HG02870 (cell line): ENCODE measurements around the gene PPM1K.

Experiments
- ATAC-seq: cut with Tn5 transposase; IDR thresholded peaks from one replicate; pipeline ENCODE4 v1.9.1; 2021; ENCODE audit warnings: mild to moderate bottlenecking, moderate library complexity; ENCODE audit not compliant: unreplicated experiment

The PPM1K gene

DNA sequence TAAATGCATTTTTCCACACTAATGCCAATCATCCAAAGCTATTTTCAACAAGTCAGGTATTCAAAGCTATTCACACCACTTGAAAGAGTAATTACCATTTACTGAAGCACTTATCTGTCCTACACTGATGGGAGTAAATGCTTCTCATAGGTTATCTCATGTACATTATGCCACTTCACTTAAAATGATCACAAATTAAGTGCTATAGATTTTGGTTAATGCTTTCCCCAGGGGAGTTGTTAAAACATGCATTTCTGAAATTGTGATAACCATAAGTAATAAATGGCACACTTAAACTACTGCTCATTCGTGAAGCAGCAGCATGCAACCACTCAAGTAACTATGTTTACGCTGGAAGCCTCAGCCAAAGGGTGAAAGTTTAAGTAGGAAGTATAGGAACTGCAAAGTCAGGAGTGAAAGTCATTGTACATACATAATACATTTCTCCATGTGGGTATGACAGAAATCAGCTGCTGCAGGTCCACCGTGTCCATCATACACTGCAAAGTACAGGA lies 6.6 kb downstream of the PPM1K start:
- ATAC-seq: no peak

DNA sequence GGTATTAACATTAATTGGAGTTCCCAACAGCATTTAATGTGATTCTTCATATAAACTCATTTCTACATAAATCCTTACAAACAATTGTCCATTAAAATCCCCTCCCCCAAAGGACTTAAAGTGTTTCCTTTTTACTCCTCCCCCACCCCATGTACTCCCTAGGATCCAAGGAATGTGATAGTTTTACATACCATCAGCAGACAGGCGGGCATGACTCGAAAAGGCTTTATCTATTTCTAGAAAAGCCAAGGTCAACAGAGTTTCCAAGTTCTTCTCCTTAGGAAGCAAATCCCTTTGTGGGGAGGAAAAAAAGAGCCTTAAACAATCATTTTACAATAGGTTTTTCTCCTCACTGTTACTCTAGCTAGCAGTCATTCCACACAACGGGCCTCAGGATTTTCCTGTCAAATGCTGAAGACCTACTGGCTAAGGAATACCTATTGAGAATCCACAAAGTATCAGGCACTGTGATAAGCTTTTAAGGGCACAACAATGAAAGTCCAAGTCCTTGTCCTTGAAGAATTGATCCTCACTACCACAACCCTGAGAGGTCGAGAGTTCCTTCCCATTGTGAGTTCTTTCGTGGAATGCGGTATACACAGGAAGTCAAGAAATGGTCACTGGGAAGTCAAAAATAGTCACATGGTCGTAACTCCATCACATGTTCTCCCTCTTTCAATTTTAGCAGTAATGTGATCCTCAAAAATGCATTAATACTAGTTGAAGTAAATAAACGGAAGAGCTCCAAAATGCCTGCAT lies 7.2 kb downstream of the PPM1K start:
- no peak for ATAC-seq

DNA sequence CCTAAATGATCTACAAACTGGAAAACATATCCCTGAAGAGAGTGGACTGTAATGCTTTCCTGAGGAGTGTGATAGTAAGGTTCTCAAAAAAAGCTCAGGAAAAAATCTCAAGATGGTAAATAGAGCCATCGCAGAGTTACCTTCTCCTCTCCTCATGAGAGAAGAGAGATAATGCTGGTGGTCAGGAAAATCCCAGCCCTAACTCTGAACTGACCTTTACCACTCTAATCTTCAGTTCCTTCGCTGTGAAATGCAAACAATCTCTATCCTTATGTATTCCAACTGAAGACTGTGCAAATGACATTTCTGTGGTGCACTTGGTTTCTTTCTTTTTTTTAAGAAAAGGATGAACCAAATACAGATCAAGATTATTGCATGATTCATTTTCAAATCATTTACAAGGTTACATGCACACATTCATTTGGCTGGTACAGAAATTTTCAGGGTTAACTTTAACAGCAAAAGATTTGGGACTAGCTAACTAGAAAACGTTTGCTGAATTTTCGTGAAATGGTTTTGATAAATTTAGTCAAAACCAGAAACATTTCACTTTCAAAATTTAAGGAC lies 8.3 kb downstream of the PPM1K start:
- ATAC-seq: no peak

DNA sequence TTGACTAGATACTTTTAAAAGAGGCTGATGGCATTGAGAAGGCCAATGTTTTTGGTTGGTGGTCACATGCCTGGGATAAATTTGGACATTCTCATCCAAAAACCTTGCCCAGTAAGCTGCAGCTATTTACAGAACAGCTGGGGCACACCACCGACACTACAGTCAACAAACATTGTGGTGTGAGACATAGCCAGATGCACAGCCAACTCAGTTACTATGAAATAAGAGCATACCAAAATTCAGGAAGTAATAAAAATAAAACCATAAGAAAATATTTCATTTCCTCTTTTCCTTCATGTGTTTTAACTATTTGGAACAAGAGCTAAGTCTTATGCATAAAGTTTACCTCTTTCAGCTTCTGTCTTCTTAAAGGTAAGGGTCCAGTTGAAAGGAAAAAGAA lies 8.8 kb downstream of the PPM1K start:
- ATAC-seq: peak; percentile 73

DNA sequence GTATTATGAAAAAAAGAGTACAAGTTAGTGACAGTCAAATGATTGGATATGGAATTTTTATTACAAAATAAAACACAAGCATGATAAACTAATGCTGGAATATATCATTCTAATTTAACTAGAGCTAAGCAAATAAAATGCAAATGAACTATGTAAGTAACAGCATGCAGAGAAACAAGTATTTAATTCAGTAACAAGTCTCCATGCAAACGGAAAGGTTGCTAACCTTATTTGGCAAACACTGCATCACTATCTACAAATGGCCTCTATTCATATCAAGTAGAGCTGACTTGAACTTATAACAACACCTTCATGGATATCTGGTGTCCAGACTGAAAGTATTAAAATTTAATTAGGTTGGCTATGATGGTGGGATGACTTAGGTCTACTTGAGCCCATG lies 15.4 kb downstream of the PPM1K start:
- ATAC-seq: no peak

DNA sequence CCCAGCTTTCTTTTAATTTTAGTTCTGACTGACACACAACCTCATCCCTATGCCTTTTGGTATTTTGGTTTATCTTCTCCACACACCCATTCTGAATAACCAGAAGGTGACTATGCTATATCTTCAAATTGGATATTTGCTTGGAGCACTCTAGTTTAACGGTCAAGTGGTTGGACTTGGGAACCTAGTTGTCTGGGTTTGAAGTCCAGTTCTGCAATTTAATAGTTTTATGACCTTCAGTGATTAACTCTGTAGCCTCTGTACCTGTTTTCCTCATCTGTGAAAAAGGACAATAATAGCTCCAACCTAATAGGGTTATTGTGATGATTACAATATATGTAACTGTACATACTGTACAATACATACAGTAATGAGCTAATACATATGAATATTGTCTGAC lies 20.0 kb downstream of the PPM1K start:
- no peak for ATAC-seq

DNA sequence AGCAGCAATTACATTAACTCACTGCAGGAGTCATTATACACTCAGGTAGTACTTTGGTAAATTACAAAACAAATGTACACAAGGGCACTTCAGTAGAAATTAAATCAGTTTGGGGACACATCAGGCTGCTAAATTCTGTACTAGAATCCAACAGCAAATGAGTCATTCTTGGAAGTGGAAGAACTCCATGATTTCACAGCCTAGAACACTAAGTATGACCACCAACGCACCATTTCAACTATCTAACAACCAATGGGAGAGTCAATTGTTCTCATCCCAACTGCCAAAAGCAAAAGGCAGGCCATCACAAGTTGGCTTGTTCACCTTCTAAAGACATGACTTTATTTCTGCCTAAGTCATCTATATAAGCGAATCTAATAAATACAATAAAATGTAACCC lies 26.6 kb downstream of the PPM1K start:
- no peak for ATAC-seq

DNA sequence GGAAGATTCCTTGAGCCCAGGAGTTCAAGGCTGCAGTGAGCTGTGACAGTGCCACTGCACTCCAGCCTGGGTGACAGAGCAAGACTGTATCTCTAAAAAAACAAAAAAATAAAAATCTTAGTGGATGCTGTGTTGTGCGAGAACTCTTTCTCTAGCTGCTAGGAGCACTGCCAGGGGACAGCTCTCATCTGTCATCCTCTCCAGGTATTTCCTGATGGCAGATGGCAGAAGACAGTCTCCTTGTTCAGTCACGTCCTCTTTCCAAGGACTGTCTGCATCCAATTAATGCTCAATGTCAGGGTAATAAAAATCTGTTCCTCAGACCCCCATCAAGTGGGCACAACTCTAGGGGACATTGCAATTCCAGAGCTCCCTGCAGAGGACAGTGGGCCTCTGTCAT lies 29.2 kb downstream of the PPM1K start:
- no peak for ATAC-seq

DNA sequence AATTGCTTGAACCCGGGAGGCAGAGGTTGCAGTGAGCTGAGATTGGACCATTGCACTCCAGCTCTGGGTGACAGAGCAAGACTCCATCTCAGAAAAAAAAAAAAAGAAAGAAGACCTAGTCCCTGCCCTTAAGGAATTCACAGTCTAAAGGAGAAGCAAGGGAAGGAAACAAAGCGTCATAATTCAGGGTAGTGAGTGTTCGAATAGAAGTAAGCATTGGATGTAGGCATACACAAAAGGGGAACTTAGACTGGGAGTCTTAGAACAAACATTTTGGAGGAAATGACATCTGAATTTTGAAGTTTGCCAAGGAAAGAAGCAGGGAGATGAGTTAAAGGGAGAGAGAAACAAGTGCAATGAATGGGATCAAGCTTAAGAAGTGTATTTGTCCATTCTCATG lies 32.4 kb downstream of the PPM1K start:
- no peak for ATAC-seq

DNA sequence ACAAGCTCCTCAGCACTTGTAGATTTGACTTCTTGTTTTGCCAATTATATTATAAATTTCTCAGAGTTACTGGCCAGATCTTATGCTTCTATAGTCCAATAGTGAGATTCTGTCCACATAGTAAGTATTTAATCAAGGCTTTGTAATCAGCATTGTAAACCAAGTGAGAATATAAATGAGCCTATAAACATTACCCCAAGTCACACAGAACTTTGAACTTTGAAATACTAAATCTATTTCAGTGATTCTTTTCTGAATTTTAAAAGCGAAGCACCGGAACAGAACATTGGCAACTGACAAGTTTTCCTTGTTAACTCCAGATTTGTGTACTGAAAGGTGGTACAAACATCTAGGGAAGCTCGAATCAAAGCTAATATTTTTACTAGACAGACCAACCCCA lies 37.2 kb downstream of the PPM1K start:
- no peak for ATAC-seq

DNA sequence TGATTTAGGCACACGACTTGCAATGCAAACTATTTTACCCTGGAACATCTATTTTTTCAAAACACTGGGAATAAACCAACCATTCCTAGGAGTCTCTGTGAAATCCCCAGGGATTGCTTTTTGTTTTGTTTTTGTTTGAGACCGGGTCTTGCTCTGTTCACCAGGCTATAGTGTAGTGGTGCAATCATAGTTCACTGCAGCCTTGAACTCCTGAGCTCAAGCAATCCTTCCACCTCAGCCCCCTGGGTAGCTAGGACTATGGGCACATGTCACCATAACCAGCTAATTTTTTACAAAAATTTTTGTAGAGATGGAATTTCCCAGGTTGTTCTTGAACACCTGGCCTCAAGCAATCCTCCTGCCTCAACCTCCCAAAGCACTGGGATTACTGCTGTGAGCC lies 37.8 kb downstream of the PPM1K start:
- ATAC-seq: no peak

DNA sequence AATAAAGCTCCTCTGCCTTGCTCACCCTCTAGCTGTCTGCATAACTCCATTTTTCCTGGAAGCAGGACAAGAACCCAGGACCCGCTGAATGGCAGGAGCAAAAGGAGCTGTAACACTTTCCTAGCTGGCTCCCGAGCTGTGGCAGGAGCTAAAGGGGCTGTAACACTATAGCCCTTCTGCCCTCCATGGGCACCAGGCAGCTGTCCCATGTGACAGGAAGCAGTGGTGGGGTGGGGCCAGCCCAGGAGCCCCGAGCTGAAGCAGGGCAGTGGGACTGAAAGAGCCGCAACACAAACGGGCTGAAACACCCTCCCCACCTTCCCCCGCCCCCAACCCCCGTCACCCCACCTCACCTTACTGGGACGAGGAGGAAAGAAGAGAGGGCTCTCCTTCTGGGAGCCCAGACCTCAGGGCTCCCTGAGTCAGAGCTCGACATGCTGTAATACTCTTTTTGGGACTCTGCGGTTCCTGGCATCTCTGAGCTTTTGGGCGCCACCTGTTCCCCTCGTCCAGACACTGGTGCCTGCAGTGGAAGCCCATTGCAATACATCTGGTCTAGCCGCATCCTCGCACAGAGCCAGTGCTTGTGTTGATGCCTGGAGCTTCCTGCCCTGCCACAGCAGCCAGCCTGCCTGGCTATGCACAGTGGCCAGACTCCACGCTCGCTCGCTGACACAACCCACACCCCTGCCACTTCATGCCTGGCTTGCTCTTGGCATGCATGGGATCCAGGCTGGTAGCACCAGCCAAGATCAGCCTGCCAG lies 39.4 kb downstream of the PPM1K start:
- no peak for ATAC-seq

DNA sequence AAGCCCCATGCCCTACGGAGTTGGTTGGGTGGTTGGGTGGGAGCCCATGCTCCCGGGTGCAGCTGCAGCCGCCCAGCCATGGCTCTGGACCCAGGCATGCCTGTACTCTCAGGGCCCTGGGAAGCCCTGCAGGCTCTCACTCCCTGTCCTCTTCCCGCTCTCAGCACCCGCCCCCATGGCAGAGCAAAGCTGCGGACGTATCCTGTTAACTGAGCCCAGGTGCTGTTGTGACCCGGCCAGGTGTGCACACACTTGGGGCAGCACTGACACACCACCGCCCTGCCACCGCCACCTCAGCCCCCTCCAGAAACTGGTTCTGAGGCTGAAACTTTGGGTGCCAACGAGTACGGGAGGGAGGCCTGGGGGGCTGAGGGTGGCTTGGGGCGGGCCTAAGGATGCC lies 40.3 kb downstream of the PPM1K start:
- no peak for ATAC-seq

DNA sequence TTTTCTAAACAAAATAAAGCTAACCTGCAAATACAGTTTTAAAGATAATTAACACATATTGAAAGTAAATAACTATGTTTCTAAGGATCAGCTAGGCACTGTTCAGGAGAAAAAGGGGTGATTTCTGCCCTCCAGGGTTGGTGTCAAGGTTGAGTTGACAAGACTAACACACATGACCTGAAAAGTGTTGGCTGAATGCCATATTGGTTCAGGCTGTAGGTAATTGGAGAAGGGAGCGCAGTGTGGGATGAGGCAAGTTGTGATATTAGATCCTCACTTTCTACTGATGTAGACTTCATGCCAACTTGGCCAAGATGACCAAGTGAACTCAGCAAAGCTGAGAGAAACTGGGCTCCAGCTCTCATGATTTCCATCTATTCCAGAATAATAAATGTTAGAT lies 42.2 kb downstream of the PPM1K start:
- no peak for ATAC-seq

DNA sequence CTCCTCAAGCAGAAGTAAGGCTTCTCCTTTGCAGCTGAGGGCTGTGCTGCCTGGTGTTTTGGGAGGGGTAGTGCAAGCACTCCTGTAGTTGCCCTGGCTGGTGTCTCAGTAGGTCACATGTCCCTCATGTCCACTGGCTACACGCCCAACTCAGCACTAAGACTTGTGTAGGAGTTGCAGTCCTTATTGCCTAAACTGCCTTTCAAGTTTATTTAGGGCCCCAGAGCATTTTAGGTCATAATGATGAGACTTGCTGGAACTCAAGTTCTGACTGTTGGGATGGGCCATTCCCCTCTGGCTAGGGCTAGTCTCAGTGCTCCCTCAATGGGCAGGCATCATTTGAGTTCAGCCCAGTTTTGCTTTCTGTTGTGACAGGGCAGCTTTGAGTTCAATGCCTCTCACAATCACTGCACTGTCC lies 44.1 kb downstream of the PPM1K start:
- no peak for ATAC-seq

DNA sequence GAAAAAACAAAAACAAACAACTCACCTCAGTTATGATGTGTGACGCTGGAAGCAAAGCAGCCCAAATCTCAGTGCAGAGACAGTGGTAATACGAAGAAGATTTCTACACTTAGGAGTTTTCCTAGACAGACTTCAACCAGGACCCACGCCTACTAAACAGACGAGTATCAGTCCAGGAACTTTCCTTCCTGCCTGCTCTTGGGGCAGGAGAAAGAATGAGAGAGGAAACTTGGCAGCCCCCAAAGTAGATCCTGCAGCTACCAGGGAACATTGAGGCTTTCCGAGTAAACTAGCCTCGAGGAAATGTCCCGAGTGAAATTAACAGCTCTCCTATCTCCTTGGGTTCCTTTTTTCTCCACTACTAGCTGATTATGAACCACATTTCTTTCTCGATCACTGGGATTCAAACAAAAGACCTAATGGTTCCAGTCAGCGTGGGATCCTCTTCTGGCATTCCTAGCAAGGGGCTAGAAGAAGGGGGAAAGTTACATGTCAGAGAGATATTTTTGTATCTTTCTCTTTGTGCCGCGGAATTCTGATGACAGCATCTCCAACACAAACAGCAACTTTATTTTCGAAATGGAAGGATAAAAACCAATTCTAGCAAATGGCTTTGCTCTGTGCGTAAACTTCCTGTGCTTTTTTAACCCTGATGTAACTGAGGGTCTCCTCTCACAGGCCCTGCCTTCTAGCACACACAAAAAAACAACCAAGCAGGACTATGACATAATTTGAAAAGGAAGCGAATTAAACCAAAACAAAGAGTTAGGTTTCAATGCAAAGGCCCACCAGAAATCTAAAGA lies 53.2 kb downstream of the PPM1K start:
- no peak for ATAC-seq

DNA sequence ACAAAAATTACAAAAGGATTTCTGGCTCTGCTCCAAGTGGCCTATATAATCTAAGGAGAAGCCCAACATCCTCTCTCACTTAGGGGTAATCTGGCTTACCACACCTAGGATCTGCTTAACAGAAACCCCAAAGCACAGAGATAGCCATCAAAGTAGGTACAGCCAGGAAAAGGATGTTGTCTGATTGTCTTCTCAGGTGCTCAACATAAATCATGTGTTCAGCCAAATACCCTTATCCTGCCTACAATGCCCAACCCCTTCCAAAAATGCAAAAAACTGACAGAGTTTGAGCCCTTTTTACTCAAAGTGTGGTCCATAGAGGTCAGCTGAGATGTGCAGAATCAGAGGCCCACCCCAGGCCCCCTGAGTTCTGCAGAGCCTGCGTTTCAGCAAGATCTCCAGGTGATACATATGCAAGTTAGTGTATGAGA lies 53.9 kb downstream of the PPM1K start:
- no peak for ATAC-seq

DNA sequence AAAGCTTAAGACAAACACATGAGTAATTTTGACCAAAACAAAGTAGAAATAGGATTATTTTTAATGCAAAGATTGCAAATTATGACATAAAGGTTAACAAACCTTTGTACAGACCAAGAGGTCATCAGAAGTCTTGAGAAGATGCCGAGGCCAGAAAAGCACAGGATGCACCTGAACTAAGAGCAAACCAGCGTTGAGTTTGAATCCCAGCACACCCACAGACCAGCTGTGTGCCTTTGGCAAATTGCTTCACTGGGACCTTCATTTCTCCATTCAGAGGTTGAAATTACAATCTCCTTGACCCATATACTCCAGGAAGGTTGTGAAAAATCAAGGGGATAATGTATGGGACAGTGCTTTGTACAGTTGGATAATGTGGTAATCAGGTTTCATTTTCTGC lies 56.6 kb downstream of the PPM1K start:
- no peak for ATAC-seq

DNA sequence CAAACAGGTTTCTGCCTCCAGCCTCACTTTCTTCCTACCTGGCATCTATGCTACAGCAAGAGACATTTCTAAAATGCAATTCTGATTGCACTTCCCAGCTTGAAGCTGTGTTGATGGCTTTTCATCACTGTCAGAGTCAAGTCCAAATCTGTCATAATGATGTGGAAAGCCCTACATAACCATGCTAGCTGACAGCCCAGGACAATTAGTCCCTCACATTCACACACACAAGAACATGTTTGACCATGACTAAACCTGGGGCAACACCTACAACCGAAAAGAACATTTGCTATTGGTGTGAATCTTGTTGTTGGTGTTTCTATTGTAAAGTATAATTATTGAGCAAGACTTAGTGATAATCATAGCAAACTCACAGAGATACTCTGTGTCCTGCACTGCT lies 58.2 kb downstream of the PPM1K start:
- ATAC-seq: no peak

DNA sequence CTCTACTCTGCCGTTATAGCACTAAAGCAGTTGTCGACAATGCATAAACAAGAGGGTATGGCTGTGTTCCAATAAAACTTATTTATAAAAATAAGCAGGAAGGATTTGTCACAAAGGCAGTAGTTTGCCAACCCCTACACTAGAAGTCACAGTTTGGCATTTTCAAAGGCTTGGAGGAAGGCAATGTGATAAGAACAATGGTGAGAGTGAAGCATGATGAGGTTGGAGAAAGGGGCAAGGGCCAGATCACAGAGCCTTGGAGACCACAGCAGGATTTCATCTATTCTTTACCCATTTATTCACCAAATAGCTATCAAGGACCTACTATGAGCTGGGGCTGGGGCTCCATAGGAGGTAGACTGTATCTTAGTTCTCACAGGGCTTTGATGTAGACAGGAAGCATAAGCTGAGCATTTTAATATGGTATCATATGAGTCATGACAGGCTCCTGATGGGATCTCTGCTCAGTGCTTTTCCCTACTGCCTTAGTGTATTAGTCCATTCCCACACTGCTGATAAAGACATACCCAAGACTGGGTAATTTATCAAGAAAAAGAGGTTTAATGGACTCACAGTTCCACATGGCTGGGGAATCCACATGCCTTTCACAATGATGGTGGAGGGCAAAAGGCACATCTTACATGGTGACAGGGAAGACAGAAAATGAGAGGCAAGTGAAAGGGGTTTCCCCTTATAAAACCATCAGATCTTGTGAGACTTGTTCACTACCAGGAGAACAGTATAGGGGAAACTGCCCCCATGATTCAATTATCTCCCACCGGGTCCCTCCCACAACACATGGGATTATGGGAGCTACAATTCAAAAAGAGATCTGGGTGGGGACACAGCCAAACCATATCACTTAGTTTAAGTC lies 58.9 kb downstream of the PPM1K start:
- ATAC-seq: no peak
